HG02852 (cell line): Measurements from ENCODE around the gene COIL.

Experiments
- ATAC-seq: cut with Tn5 transposase; IDR thresholded peaks from one replicate; pipeline ENCODE4 v1.9.1; 2021; ENCODE audit warnings: mild to moderate bottlenecking, moderate library complexity; ENCODE audit not compliant: unreplicated experiment

The COIL gene

DNA sequence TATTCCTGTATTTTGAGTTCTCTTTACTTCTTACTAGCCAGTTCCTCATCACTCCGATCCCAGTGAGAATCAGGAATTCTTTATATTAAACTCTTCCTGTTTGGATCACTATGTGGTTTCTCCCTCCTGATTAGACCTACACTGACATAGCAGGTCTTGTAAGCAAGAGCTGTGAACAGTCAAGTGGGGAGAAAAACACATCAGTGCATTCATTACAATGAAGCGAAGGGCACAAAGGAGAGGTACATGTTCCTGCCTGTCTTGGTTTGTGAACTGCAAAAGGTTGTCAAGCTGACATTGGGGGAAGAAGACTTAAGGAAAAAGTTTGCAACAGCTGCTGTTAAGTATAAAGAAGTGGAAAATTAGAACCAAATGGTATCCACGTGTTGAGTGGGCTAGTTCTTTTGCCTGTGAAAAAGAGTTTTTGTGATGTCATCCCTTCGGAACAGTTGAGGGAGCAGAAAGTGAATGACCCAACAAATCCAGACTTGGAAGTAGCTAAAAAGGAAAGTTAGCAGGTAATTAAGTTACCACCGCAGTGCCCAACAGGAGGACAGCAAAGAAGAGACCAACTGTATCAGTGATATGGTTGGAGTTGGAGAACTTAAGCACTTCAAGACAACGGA lies 24.0 kb downstream of the COIL start:
- ATAC-seq: no peak

DNA sequence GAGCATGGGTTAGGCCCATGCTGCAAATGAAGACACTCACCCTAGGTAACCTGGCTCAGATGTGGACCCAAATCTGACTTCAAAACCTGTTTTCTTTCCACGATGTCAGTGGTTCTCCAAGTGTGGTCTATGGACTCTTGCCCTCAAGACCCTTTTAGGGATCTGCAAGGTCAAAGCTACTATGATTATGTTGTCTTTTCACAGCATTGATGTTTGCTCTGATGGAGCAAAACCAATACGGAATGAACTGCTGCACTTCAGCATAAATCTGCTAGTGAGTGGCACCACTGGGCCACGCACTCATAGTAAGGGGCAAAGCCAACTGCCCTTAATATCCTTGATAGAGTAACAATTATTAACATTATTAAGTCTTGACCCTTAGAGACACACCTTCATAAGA lies 25.4 kb downstream of the COIL start:
- ATAC-seq: no peak

DNA sequence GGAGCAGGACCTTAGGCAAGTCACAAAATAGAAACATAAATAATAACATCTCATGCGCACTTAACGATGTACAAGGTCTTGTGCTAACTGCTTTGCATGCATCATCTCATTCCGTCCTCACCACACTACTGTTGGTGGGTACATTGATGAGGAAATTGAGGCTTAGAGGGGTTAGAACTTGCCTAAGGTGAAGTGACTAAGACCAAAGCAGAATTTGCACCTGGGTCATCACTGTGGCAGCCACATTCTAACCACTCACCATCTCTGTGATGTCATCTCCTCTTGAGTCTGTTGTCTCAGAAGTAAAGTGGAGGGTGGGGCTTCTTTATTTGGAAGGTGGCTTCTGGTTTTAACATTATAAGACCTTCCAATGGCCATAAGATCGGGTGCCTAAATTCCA lies 26.6 kb downstream of the COIL start:
- no peak for ATAC-seq

DNA sequence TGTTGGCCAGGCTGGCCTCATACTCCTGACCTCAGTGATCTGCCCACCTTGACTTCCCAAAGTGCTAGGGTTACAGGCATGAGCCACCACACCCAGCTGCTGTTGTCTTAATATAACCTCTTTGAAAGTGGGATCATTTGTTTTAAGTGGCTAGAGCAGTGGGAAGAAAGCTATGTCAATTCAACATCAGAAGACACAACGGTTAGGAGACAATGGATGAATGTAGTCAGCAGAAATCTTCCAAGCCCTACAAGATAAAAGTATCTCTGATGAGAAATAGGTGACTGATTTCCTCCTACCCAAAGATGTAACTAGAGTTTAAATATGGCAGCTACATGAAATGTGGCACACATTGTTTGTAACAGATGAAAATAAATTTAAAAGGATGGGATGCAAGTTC lies 27.0 kb downstream of the COIL start:
- ATAC-seq: no peak

DNA sequence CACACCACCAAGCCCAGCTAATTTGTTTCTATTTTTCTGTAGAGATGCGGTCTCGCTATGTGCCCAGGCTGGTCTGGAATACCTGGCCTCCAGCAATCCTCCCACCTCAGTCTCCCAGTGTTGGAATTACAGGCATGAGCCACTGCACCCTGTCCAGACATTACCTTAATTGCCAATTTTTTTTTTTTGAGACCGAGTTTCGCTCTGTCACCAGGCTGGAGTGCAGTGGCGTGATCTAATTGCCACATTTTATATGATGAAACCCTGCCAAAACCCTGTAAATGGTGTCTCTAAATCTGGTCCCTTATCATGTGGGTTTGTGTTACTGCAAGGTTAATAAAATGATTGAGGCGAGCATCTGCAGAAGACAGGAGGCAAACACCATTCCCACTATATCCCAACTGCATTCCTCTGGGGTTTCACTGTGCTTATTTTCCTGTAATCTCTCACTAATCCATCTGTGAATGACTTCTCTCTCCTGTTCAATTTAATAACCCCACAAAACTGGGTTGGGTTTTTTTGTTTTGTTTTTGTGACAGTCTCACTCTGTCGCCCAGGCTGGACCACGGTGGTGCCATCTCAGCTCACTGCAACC lies 27.6 kb downstream of the COIL start:
- no peak for ATAC-seq

DNA sequence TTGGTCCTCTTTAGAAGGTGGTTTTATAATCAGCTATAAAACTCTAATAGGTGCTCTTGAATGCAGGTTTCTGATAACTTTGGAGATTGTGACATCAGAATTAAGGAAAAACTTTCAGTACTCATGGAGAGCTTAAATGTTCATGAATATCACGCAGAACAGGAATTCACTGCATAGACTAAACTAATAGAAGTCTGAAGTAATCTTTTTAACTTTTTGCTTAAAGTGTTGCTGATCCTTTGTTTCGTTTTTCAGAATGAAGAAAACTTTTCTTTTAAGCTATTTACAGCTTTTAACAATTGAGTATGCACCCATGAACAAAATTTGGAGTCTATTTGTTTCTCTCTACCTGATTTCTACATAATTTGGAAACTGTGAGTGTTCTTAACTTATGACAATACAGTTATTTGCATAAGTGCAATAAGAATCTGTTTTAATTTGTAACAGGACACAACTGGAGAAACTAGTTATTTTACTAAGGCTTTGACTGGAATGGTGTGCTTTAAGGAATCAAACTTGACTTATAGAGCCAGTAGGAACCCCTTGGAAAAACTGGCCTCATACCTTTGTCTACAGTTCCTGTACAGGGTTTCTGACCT lies 30.0 kb downstream of the COIL start:
- no peak for ATAC-seq

DNA sequence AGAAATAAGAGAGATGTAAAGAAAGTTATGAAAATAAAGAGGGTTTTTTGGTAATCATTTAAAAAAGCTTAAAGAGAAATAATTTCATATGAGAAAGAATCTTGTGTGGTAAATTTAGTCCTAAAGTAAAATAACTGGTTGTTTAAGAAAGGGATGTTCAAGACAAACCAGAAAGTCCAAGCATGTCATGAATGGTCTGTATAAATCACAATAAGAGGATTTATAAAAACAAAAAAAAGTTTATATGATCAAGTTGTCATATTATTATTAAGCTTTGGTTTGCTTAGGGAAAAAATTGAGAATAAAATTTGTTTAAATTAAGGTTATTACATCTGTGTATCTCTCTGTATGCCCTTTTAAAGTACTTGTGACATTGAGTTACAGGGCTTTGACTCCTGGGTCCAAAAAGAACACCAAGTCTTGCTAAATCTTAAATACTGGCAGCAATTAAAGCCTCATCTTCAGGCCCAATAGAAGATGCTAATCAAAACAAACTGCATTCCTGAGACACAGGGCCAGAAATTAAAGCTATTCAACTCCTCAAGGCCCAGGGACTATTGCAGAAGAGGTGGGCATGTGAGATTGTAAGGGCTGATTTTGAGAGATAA lies 31.4 kb downstream of the COIL start:
- ATAC-seq: no peak

DNA sequence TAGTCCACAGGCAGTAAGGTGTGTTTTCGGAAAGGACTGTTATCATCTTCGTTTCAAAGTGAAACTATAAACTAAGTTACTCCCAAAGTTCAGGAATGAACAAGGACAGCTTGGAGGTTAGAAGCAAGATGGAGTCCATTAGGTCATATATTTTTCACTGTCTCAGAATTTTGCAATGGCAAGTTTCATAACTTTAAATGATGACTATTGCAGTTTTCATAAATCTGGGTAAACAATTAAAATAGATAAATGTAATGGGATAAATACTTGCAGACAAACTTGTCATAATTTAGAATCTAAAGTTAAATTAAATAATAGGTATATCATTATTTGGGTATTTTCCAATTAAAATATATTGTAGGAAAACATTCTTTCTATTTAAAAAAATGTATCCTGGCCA lies 32.3 kb downstream of the COIL start:
- ATAC-seq: no peak

DNA sequence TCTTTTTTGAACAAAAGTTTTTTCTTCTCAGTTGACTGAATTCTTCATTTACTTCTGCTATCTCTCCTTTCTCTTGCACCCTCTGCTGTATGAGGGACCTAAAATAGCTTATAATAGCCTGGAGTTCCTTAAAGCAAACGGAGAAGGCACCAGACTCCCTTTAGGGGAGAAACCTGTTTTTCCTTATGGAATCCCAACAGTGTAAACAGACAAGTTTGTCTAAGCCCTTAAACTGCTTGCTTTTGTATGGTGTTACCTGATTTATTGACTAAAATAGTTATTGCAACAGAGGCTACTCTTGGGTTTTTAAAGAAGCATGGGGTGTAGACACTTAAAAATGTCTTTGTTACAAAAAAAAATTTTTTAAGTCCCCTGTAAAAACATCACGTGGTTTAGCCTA lies 34.1 kb downstream of the COIL start:
- ATAC-seq: no peak

DNA sequence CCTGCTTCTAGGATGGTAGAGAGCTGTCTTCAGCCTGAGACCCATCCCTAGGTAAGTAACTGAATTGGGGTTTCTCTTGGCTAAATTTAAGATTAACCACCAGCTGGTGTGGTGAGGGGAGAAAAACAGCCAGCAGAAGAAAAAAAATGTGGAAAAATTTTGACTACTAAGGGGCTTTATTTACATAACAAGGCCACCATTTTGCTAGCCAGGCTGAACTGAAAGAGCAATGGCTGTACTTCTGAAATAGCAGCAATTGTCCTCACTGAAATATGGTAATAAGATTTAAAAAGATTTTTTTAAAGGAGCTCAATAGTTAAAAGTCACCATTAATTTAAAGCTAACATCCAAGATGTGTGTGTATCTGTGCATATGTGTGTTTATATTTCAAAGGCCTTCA lies 34.6 kb downstream of the COIL start:
- ATAC-seq: no peak

DNA sequence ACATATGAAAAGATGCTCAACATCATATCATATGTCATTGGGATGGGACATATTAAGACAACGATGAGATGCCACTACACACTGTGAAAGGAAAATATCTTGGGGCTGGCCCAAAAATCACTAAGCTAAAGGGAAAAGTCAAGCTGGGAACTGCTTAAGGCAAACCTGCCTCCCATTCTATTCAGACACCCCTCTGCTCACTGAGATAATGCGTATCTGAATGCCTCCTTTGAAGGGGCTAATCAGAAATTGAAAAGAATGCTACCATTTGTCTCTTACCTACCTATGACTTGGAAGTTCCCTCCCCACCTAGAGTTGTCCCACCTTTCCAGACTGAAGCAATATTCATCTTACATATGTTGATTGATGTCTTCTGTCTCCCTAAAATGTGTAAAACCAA lies 35.8 kb downstream of the COIL start:
- ATAC-seq: no peak

DNA sequence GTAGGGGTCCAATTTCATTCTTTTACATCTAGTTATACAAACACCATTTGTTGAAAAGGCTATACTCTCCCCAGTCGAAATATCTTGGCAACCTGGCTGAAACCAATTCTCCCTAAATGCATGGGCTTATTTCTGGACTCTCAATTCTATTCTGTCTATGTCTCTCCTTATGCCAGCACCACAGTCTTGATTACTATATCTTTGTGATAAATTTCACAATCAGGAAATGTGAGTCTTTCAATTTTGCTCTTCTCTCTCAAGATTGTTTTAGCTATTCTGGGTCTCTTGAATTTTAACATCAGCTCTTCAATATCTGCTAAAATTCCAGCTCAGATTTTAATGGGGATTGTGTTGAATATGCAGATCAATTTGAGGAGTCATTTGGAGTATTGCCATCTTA lies 41.1 kb downstream of the COIL start:
- no peak for ATAC-seq

DNA sequence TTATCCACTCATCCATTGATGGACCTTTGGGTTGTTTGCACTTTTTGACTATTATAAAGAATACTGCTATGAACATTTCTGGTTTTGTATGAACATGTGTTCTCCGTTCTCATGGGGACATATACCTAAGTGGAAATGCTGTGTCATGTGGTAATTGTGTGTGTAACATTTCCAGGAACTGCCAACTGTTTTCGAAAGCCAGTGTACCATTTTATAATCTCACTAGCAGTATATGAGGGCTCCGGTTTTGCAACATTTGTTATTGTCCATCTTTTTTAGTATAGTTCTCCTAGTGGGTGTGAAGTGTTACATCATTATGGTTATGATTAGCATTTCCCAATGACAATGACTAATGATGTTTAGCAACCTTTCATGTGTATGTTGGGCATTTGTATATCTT lies 41.9 kb downstream of the COIL start:
- no peak for ATAC-seq

DNA sequence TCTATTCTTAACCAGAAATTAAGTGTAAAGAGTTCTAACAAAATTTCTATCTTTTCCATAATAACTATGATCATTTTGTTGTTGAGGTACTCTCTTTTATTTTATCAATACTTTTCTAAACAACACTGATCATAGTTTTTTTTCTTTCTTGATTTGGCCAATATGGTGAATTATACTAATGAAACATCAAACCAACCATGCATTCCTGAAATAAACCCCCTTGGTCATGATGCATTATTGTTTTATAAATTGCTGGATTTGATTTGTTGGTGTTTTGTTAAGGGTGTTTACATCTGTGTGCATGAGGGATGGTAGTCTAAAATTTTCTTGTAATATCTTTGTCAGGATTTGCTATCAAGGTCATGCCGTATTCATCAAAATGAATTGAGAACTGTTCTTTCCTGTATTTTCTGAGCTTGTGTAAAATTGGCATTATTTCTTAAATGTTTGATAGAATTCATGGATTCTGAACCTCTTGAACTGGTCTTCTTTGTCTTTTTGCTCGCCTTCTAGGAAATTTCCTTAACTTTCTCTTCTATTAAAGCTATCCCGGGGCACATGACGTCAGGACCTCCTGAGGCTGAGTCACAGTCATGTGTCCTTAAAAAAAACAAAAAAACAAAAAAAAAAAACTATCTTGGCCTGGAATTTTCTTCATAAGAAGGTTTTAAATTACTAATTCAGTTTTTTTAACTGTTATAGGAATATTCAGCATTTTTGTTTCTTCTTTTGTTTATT lies 43.1 kb downstream of the COIL start:
- ATAC-seq: no peak

DNA sequence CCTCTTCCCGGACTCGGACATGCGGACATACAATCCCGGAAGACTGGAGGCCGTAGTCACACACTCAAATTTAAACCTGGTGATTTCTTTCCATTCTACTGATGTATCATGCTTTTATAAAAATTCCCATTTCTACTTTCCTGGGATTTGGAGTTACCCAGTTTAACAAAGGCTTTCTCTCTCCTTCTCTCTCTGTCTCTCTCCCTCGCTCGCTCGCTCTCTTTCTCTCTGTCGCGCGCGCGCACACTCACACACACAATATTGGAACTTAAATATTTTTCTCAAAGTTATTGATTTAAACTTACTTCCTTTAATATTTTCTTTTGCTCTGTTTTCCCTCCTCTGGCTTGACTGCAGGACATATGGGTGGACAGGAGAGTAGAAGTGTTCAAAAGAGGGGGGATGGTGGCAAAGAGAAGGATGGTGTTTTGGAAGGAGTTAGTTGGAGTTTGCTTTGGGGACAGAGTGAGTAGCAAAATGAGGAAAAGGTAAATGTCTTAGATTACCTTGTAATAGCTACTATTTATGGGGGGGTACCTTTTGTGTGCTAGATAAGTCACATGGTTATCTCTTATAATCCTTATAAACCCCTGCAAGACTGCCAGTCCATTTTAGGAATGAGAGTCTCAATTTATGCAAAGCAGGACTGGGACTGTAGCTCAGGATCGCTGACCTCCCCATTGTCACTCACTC lies 46.1 kb downstream of the COIL start:
- no peak for ATAC-seq

DNA sequence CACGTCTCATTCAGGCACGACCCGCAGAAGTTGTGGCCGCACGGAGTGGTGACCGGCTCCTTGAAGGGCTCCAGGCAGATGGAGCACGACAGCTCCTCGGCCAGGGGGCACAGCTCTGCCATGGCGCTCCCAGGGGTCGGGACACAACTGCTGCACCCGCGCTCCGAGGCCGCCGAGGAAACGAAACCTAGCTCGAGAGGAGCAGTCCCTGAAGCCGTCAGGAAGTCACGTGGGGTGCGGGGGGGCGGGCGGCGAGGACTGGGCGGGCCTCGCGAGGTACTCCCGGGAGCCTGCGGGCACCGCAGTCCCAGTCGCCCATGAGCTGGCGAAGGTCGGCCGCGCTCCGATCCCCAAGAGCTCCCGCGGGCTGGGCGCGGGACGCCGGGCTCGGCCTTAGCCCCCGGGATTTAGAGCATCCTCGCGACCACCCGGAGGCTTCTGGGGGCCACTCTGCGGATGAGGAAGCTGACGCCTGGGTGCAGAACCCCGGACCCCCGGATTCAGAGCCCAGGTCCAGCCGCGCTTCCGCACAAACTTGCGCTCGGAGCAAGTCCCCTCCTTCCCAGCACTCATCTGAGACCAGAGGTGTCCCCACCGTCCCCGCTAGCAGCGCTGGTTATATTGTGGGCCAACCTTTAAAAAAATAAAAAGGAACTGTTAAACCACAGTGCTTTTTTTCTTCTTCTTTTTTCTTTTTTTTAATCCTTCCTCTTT lies 46.8 kb downstream of the COIL start, which contains the start of gene TRIM25:
TSS of gene TRIM25 (minus strand) at position 183 of the 714 bp plus-strand sequence. CDS start at position 122, 61 bp downstream.
- peak; percentile 66 for ATAC-seq

DNA sequence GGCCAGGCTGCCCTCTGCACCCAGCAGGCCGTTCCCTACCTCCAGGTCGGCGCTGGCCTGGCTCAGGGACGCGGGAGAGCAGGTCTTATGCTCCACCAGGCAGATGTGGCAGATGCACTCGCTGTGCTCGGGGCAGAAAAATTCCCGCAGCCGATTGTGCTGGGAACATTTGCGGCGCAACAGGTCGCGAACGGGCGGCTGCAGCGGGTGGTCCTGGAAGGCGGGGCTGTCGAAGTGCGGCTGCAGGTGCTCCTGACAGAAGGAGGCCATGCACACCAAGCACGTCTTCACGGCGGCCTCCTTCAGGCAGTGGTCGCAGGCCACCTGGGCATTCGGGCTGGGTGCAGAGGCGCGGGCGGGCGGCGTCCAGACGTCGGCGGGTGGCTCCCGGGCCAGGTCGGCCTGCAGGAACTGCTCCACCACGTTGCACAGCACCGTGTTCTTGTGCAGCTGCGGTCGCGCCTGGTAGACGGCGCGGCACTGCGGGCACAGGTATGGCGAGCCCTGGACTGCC lies 47.4 kb downstream of the COIL start:
- ATAC-seq: peak; percentile 29

DNA sequence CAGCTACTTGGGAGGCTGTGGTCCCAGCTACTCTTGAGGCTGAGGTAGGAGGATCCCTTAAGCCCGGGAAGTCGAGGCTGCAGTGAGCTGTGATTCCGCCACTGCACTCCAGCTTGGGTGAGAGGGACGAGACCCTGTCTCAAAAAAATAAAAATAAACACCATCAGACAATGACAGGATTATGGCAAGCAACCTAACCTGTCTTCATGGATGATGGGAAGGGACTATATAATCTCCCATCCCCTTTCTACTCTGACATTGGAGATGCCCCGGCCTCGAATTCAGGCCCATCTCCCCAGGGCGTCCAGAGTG lies 47.9 kb downstream of the COIL start:
- no peak for ATAC-seq

DNA sequence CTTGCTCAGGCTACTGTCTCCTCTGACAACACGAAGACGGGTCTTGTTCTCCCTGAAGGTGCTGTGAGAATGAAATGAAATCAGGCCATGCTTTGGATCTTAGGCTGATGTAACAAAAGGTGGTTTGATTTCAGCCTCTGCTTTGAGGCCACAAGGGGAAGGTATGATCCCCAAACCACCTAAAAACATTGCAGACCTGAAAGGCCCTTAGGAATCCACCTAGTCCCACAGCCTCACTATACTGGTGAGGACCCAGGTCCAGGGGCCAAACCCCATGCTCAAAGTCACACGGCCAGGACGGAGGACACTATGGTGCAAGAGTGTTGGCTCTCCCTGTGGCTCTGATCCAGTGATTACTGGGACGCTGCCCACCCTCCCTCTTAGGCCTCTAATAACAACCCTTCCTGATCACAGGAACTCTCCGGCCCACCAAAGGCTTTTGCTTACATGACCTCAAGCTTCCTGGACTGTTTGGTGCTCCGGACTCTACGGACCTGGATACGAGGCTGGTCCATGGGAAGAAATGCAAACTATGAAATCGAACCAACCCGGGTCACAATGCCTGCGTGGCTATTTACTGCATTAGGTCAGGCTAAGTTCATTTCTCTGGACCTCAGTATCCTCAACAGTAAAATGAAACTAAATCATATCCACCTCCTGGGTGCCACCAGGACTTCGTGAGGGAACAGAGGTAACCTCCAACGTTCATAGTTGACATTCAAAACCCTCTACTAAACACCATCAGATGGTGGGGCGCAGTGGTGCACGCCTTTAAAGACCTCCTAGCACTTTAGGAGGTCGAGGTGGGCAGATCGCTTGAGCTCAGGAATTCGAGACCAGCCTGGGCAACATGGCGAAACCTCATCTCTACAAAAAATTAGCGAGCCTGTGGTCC lies 48.5 kb downstream of the COIL start:
- no peak for ATAC-seq
